Loucy (cell line): ENCODE results near the gene BOC.
"Not testable (repeated sequence)": the region's sequence is repeated elsewhere in the genome, so short reads cannot be mapped to it uniquely, and the experiment has no call there.

Experiments
- EZH2phosphoT487 ChIP-seq: fragments of 200-600 bp; IDR thresholded peaks from 2 replicates; pipeline ENCODE4 v1.6.1; 2018; ENCODE audit warnings: antibody characterized with exemption, mild to moderate bottlenecking, moderate library complexity, borderline replicate concordance
- TF ChIP-seq, protein P1 (sequence below): fragments of 200-600 bp; sonication (generic); conservative IDR thresholded peaks from 2 replicates; pipeline ENCODE4 v1.5.1; 2014; ENCODE audit warnings: mild to moderate bottlenecking, antibody characterized with exemption, low read length

DNA sequence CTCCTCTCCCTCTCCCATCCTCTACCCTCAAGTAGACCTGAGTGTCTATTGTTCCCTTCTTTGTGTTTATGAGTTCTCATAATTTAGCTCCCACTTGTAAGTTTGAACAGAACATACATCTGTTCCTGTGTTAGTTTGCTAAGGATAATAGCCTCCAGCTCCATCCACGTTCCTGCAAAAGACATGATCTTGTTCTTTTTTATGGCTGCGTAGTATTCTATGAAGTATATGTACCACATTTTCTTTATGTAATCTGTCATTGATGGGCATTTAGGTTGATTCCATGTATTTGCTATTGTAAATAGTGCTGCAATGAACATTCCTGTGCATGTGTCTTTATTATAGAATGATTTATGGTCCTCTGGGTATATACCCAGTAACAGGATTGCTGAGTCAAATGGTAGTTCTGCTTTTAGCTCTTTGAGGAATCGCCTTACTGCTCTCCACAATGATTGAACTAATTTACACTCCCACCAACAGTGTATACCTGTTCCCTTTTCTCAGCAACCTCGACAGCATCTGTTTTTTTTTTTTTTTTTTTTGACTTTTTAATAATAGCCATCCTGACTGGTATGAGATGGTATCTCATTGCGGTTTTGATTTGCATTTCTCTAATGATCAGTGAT, 39.6 kb upstream of the BOC start:
- TF ChIP-seq, protein P1, sequence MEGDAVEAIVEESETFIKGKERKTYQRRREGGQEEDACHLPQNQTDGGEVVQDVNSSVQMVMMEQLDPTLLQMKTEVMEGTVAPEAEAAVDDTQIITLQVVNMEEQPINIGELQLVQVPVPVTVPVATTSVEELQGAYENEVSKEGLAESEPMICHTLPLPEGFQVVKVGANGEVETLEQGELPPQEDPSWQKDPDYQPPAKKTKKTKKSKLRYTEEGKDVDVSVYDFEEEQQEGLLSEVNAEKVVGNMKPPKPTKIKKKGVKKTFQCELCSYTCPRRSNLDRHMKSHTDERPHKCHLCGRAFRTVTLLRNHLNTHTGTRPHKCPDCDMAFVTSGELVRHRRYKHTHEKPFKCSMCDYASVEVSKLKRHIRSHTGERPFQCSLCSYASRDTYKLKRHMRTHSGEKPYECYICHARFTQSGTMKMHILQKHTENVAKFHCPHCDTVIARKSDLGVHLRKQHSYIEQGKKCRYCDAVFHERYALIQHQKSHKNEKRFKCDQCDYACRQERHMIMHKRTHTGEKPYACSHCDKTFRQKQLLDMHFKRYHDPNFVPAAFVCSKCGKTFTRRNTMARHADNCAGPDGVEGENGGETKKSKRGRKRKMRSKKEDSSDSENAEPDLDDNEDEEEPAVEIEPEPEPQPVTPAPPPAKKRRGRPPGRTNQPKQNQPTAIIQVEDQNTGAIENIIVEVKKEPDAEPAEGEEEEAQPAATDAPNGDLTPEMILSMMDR: not testable (repeated sequence)
- TF ChIP-seq EZH2phosphoT487: not testable (repeated sequence)
